A549 (cell line): ENCODE results near the gene EXTL1. TPM values are rescaled to one million over a fixed set of nuclear protein-coding genes. Genes with fewer than 3 reads are reported as not detected.

Source experiments
- ATAC-seq, 2 experiments: fragments of 200-7000 bp in 1 of 2; fragments of >200 bp in 1 of 2; cut with Nextera tagmentation in 1 of 2; cut with Tn5 transposase in 1 of 2; 3 replicates each; pipeline versions ENCODE4 v1.8.0 to v1.9.1; 2018 to 2020; ENCODE audit warnings: mild to moderate bottlenecking in 1 of 2, moderate library complexity in 1 of 2
- CTCF ChIA-PET: fragments of 300-600 bp; sonication (Branson Sonifier 250); formaldehyde crosslinking; extraction: SDS; loops from one replicate; lab custom pipeline; 2021; ENCODE audit warnings: antibody characterized with exemption, inconsistent platforms; lab: Yijun Ruan, JAX
- POLR2A ChIA-PET: fragments of 350-600 bp; formaldehyde crosslinking; extraction: SDS; loops from one replicate; lab custom pipeline; 2021; ENCODE audit warnings: antibody characterized with exemption, inconsistent platforms; lab: Yijun Ruan, JAX
- DNase-seq, 2 experiments: peaks; one replicate each; pipeline versions ENCODE4 v3.0.0 to v3.0.0-alpha.2; 2011 to 2016; ENCODE audit warnings: low read depth in 1 of 2, low spot score in 1 of 2
- FAIRE-seq: peaks from 2 replicates; lab custom pipeline; 2011; peaks lifted over from hg19 to GRCh38; lab: Jason Lieb, UNC
- H3K27ac ChIP-seq, 2 experiments: fragments of >200 bp; sonication (Bioruptor Twin); formaldehyde crosslinking; 3 replicates each; pipeline ENCODE4 v1.5.1; 2016 to 2017
- H3K4me1 ChIP-seq: fragments of >200 bp; sonication (Bioruptor Twin); formaldehyde crosslinking; 3 replicates; pipeline ENCODE4 v1.6.1; 2016
- H3K4me2 ChIP-seq: fragments of >200 bp; sonication (Bioruptor Twin); formaldehyde crosslinking; 3 replicates; pipeline ENCODE4 v1.6.1; 2016
- H3K4me3 ChIP-seq: fragments of >200 bp; sonication (Bioruptor Twin); formaldehyde crosslinking; 3 replicates; pipeline ENCODE4 v1.5.1; 2016
- H3K9me3 ChIP-seq: fragments of >200 bp; sonication (Bioruptor Twin); formaldehyde crosslinking; 3 replicates; pipeline ENCODE4 v1.6.1; 2016
- BHLHE40 ChIP-seq: IDR thresholded peaks from 2 replicates; pipeline ENCODE4 v1.6.1; 2012; ENCODE audit warnings: low read depth, low read length, inconsistent platforms
- CBX8 ChIP-seq: fragments of 200-600 bp; sonication (generic); IDR thresholded peaks from 2 replicates; pipeline ENCODE4 v1.6.1; 2016
- CTCF ChIP-seq: fragments of >200 bp; sonication (Bioruptor Twin); formaldehyde crosslinking; IDR thresholded peaks from 3 replicates; pipeline ENCODE4 v1.5.1; 2016
- E2F6 ChIP-seq: IDR thresholded peaks from 2 replicates; pipeline ENCODE4 v1.6.1; 2012; ENCODE audit warnings: low read depth, borderline replicate concordance
- ELK1 ChIP-seq: fragments of 150-350 bp; IDR thresholded peaks from 2 replicates; pipeline ENCODE4 v1.6.1; 2014; ENCODE audit warnings: low read depth, mild to moderate bottlenecking, low read length
- GATA3 ChIP-seq: IDR thresholded peaks from 2 replicates; pipeline ENCODE4 v1.6.1; 2012; ENCODE audit warnings: borderline replicate concordance
- HOXA7 ChIP-seq: fragments of 250-450 bp; sonication (Bioruptor Pico); IDR thresholded peaks from 2 replicates; pipeline ENCODE4 v1.5.0; 2020; ENCODE audit warnings: mild to moderate bottlenecking, moderate library complexity
- HOXB5 ChIP-seq: fragments of 250-450 bp; sonication (Bioruptor Pico); IDR thresholded peaks from 2 replicates; pipeline ENCODE4 v1.5.0; 2020; ENCODE audit warnings: mild to moderate bottlenecking, moderate library complexity
- JUN ChIP-seq, 2 experiments: fragments of >200 bp; sonication (Bioruptor Twin); formaldehyde crosslinking; IDR thresholded peaks; 2 replicates in 1 of 2; 3 replicates in 1 of 2; pipeline ENCODE4 v1.6.1; 2016 to 2017
- KDM5A ChIP-seq: fragments of 200-600 bp; sonication (generic); IDR thresholded peaks from 2 replicates; pipeline ENCODE4 v1.6.1; 2016; ENCODE audit warnings: antibody characterized with exemption, mild to moderate bottlenecking
- NPAS2 ChIP-seq: fragments of 250-450 bp; sonication (Bioruptor Pico); IDR thresholded peaks from 2 replicates; pipeline ENCODE4 v1.8.0; 2022; ENCODE audit warnings: mild to moderate bottlenecking, moderate library complexity, borderline replicate concordance
- NR3C1 ChIP-seq: fragments of >200 bp; sonication (Bioruptor Twin); formaldehyde crosslinking; IDR thresholded peaks from 3 replicates; pipeline ENCODE4 v1.6.1; 2017
- RAD21 ChIP-seq, 2 experiments: fragments of >200 bp in 1 of 2; sonication (Bioruptor Twin) in 1 of 2; formaldehyde crosslinking in 1 of 2; IDR thresholded peaks in 1 of 2; conservative IDR thresholded peaks in 1 of 2; 2 replicates in 1 of 2; 3 replicates in 1 of 2; pipeline ENCODE4 v1.6.1; 2012 to 2018; ENCODE audit warnings: inconsistent platforms in 1 of 2
- RCOR1 ChIP-seq: fragments of 150-350 bp; IDR thresholded peaks from 2 replicates; pipeline ENCODE4 v1.6.1; 2014; ENCODE audit warnings: antibody characterized with exemption, low read length, low read depth
- RNF2 ChIP-seq: fragments of 200-600 bp; sonication (generic); IDR thresholded peaks from 2 replicates; pipeline ENCODE4 v1.6.1; 2016; ENCODE audit warnings: low read depth, mild to moderate bottlenecking, antibody characterized with exemption, moderate library complexity, borderline replicate concordance
- ZNF302 ChIP-seq: fragments of 250-450 bp; sonication (Bioruptor Pico); IDR thresholded peaks from 2 replicates; pipeline ENCODE4 v1.9.0; 2021; ENCODE audit warnings: inconsistent platforms, mild to moderate bottlenecking, moderate library complexity
- ZSCAN20 ChIP-seq: fragments of 250-450 bp; sonication (Bioruptor Pico); IDR thresholded peaks from 2 replicates; pipeline ENCODE4 v1.8.0; 2022; ENCODE audit warnings: mild to moderate bottlenecking, moderate library complexity
- WGBS: methylation state at CpG from one replicate; pipeline ENCODE4 v1.1.6; 2017; ENCODE audit errors: missing lambda C conversion rate; 5-methylcytosine and 5-hydroxymethylcytosine counted together
- polyA plus RNA-seq, 4 experiments: library from polyadenylated mRNA; depleted of rRNA in 3 of 4; stranded (reverse); fragments of >200 nt; fragmentation: RNase III in 1 of 4; extraction: RNeasy Plus Mini Kit Qiagen cat#74134 plus additional on column Dnase treatment in 1 of 4; gene quantifications; 2 replicates in 3 of 4; 3 replicates in 1 of 4; pipeline ENCODE4 v1.2.3, GENCODE V29; 2011 to 2017
- TF ChIP-seq, protein P1 (sequence below): fragments of 200-600 bp; sonication (generic); IDR thresholded peaks from 2 replicates; pipeline ENCODE4 v1.6.1; 2016; ENCODE audit warnings: antibody characterized with exemption, mild to moderate bottlenecking, moderate library complexity
- TF ChIP-seq, protein P2 (sequence below): fragments of 250-450 bp; sonication (Bioruptor Pico); IDR thresholded peaks from 2 replicates; pipeline ENCODE4 v1.5.0; 2021; ENCODE audit warnings: mild to moderate bottlenecking, moderate library complexity, borderline replicate concordance
- TF ChIP-seq, protein P3 (sequence below): IDR thresholded peaks from 2 replicates; pipeline ENCODE4 v1.6.1; 2012

Gene EXTL1
- polyA plus RNA-seq, 2 of the 4 experiments (the other 2 are of a cell fraction), result 0.03 to 0.04 TPM

DNA sequence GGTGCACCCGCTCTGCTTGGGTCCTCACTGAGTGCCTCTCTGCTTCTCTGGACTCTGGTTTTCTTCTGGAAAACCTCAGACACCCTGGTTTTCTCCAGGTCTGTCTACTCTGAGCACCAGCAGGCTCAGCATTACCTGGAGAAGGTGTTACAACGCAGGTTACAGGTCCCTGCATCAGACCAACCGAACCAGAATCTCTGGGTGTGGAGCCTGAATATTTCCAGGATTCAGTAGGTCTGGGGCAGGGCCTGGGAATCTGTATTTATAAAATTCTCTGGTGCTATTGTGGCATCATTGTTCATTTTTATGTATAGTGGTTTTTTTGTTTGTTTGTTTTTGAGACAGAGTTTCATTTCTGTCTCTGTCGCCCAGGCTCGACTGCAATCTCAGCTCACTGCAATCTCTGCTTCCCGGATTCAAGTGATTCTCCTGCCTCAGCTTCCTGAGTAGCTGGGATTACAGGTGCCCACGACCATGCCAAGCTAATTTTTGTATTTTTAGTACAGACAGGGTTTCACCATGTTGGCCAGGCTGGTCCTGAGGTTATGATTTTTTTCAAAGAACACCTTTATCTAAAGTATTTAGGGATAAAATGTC, 25.8 kb downstream of the EXTL1 start:
- no peak for ATAC-seq
- no peak for DNase-seq
- TF ChIP-seq CTCF, result no peak
- no peak for TF ChIP-seq RNF2
- TF ChIP-seq ELK1, result no peak
- no peak for TF ChIP-seq GATA3
- no peak for TF ChIP-seq RCOR1
- TF ChIP-seq ZSCAN20 (CRISPR knock-in tag), result no peak
- no peak for TF ChIP-seq NR3C1
- TF ChIP-seq NPAS2 (CRISPR knock-in tag), result no peak
- no peak for TF ChIP-seq E2F6
- no peak for TF ChIP-seq ZNF302 (CRISPR knock-in tag)
- TF ChIP-seq, protein P1, sequence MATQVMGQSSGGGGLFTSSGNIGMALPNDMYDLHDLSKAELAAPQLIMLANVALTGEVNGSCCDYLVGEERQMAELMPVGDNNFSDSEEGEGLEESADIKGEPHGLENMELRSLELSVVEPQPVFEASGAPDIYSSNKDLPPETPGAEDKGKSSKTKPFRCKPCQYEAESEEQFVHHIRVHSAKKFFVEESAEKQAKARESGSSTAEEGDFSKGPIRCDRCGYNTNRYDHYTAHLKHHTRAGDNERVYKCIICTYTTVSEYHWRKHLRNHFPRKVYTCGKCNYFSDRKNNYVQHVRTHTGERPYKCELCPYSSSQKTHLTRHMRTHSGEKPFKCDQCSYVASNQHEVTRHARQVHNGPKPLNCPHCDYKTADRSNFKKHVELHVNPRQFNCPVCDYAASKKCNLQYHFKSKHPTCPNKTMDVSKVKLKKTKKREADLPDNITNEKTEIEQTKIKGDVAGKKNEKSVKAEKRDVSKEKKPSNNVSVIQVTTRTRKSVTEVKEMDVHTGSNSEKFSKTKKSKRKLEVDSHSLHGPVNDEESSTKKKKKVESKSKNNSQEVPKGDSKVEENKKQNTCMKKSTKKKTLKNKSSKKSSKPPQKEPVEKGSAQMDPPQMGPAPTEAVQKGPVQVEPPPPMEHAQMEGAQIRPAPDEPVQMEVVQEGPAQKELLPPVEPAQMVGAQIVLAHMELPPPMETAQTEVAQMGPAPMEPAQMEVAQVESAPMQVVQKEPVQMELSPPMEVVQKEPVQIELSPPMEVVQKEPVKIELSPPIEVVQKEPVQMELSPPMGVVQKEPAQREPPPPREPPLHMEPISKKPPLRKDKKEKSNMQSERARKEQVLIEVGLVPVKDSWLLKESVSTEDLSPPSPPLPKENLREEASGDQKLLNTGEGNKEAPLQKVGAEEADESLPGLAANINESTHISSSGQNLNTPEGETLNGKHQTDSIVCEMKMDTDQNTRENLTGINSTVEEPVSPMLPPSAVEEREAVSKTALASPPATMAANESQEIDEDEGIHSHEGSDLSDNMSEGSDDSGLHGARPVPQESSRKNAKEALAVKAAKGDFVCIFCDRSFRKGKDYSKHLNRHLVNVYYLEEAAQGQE, result no peak
- TF ChIP-seq BHLHE40, result no peak
- TF ChIP-seq KDM5A, result no peak
- TF ChIP-seq RAD21 (conservative IDR thresholded peaks at IDR 0.05 in 1 of 2, IDR thresholded peaks at IDR 0.05 in 1 of 2), result no peak
- TF ChIP-seq HOXA7 (CRISPR knock-in tag), result no peak
- TF ChIP-seq, protein P2, sequence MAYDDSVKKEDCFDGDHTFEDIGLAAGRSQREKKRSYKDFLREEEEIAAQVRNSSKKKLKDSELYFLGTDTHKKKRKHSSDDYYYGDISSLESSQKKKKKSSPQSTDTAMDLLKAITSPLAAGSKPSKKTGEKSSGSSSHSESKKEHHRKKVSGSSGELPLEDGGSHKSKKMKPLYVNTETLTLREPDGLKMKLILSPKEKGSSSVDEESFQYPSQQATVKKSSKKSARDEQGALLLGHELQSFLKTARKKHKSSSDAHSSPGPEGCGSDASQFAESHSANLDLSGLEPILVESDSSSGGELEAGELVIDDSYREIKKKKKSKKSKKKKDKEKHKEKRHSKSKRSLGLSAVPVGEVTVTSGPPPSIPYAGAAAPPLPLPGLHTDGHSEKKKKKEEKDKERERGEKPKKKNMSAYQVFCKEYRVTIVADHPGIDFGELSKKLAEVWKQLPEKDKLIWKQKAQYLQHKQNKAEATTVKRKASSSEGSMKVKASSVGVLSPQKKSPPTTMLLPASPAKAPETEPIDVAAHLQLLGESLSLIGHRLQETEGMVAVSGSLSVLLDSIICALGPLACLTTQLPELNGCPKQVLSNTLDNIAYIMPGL (CRISPR knock-in tag), result no peak
- TF ChIP-seq CBX8, result no peak
- TF ChIP-seq, protein P3, sequence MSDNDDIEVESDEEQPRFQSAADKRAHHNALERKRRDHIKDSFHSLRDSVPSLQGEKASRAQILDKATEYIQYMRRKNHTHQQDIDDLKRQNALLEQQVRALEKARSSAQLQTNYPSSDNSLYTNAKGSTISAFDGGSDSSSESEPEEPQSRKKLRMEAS, result no peak
- TF ChIP-seq HOXB5 (CRISPR knock-in tag), result no peak
- no peak for TF ChIP-seq JUN (IDR thresholded peaks at IDR 0.05)
- ChIA-PET CTCF (interaction anchor here (0.7 kb wide), 1 partner anchor 103 kb away, joined by 4 read pairs; no protein-coding TSS in a partner anchor), POLR2A (no interaction called here)
- no peak overlapping the region for H3K4me2 ChIP-seq
- H3K4me3 ChIP-seq, result no peak overlapping the region
- H3K4me1 ChIP-seq, result peaks cover 4% of the 10 kb centered on the region; the same call in 1 of the 3 replicates
- no peak overlapping the region for H3K27ac ChIP-seq
- H3K9me3 ChIP-seq, result no peaks in the 10 kb centered on the region
- 55% methylated on average over 7 of the region's 7 CpGs for WGBS
- no peak for FAIRE-seq
